Stimulated activated CD4-positive, alpha-beta T cell treated with anti-CD3 and anti-CD28 coated beads, Interleukin-1b, Interleukin-23, amount 100 ng/mL, for 24 hours (primary cell): ENCODE measurements around the gene FAM20B.

ENCODE experiments used
- DNase-seq, 4 experiments: peaks; one replicate each; pipeline ENCODE4 v3.0.0-alpha.2; 2020; ENCODE audit warnings: low read depth in 4 of 4, low spot score in 1 of 4

FAM20B gene

DNA sequence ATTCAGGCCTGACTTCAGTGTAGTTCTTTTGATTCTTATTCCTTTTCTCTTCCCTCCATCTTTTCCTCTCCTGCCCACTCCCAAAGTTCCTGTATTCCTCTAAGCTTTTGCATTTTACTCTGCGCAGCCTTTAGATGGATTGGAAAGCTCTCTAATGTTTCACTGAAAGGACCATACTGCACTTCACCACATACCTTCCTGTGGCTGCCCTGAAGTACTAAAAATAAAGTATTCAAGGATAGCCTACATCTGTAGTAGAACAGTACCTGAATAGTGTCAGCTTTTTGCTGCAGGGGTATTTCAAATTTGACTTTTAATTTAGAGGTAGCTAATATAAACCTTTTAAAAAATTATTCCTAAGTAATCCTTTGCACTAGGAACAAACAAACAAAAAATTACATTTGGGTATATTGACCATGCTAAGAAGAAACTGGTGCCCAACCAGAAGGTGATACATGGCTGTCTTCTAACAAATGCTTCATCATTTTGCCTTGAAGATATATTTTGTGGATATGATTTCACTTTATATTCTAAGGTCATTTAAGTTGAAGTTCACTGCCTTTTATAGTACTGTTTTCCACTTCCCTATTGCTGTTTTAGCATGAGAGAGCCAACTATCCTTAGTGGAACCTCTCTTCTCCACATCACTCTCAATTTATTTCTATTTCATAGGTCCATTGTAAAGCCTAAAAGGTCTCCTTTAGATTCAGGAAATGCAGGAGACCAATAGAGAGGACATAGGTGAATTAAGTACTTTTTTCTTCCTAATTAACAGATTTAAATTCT is 22.8 kb downstream of the FAM20B start:
- no peak for DNase-seq

DNA sequence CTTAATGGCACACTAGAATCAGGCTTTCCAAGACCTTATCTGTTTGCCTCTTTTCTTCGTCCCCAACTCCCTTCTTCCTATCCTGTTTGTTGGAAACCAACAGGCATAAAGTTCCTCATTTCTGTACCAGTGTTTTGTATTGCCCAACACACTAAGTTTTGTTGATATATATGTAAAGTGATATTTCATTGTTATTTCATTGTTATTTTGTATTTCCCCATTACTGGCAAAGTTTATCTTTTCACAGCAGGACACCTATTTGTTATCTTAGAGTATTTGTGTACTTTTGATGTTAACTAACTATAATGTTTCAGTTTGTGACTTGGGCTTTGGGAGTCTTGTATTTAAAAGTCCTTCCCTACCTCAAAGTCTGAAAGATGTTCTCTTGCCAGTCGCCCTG is 27.1 kb downstream of the FAM20B start:
- DNase-seq: no peak

DNA sequence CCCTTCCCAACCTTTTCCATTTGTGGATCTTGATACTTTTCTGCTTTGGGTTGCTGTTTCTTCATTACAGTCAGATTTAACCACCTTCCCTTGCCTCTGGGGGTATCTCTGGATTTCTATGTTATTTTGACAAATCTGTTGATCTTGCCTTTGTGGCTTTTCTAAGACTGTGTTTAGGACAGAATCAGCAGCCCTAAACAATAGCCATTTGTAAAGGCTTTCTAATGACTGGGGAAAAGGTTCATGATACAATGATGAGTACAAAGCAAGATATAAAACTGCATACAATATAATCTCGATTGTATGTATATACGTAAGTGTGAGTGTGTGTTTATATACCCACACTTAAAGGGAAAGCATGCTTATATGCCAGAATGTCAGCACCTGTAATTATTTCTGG is 27.8 kb downstream of the FAM20B start:
- no peak for DNase-seq

DNA sequence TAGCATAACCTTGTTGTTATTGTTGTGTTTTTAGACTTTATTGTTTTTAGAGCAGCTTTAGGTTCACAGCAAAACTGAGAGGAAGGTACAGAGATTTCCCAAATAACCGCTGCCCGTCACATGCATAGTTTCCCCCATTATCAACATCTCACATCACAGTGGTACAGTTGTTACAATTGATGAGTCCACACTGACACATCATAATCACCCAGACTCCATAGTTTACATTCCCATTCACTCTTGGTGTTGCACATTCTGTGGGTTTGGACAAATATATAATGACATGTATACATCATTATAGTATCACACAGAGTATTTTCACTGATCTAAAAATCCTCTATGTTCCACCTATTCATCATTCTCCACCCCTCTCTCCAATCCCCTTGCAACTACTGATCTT is 30.2 kb downstream of the FAM20B start:
- DNase-seq: no peak

DNA sequence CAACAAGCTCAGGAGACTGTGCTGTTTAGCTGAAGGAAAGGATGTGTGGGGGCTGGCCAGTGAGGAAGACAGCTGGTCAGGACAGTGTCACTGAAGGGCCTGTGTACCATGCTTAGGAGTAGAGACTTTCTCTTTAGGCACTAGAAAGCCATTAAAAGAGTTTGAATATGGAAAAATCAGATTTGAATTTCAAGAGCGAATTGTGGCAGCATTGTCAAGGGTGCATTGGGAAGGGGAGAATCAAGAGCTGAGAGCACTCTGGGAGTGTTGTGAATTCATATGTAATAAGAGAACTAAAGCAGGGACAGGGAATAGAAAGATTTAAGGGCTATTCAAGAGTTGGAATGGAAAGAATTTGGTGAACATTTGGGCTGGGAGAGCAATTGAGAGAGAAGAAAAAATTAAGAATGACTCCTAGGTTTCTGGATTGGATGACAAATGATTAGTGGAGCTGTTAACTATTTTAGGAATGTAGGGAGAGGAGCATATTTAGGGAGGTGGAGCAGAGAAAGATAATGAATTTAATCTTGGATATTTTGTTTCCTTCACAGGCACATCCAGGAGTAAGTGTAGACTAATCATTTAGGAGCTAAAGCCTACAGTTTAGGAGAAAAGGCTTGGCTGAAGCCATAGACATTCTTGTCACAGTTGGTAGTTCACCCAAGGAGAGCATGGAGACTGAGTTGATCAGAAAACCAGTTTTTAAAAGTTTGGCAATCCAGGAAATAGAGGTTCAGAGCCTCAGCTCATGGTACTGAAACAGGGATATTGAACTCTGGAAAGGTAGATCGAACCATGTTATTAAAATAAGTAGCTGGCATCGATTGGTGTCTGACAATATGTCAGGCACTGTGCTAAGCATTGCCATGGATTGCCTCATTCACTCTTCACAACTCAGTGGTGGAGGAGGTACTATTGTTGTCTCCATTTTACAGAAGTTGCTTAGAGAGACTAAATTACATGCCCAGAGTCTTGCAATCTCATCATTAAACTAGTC is 33.1 kb downstream of the FAM20B start:
- no peak for DNase-seq

DNA sequence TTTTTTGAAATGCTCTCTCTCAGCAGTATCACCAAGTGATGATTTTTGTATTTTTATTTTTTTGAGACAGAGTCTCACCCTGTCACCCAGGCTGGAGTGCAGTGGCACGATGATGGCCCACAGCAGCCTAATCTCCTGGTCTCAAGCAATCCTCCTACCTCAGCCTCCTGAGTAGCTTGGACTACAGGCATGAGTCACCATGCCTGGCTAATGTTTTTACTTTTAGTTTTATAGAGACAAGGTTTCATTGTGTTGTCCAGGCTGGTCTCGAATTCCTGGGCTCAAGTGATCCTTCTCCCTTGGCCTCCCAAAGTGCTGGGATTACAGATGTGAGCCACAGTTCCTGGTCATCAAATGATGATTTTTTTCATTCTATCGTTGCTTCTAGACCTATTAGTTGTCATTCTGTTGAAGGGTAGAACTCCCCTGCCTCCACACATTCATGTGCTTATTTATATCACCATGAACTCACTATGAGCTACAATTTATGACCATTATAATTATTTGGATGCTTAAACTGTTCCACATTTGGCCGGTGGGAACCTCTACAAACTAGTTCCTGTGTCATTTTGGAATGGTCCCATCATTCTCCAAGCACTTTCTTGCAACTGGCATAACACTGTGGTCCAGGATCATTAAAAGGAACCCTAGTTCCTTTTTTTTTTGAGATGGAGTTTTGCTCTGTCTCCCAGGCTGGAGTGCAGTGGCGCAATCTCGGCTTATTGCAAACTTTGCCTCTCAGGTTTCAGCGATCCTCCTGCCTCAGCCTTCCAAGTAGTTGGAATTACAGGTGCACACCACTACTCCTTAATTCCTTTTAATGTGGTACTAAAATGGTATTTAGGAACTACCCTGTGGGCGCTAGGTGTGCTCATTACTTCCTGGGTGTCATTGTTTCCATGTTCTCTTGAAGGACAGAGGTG is 35.9 kb downstream of the FAM20B start:
- no peak for DNase-seq

DNA sequence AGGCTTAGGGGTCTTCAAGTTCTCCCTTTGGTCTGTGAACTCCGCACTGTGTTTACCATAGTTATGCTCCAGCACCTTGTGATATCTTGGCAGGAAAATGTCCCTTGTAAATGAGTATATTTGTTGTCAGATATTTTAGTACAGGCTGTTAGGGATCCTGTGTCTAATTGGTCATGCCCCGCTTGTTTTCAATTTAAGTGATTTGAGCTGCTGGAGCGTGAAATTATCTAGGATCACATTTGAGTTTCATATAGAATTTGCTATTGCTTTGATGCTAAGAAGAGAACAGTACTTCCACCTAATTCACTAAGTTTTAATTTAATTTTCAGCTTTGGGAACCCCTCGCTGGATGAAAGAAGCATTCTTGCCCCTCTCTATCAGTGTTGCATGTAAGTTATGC is 40.8 kb downstream of the FAM20B start:
- DNase-seq: no peak

DNA sequence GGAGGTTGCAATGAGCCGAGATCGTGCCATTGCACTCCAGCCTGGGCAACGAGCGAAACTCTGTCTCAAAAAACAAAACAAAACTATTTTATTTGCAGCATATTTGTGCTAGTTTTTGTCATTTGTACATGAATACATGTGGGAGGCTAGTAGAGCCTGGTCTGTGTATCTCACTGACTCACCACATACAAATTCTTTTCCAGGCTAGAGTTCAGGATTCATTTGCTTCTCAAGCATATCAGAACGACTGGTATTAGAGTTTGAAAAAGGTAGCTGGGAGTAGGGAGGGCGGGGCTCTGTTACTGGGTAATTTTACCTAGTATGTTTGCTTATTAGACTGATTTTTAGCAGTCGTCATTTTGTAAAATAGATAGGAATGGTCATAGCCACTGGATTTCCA is 51.7 kb downstream of the FAM20B start:
- no peak for DNase-seq

DNA sequence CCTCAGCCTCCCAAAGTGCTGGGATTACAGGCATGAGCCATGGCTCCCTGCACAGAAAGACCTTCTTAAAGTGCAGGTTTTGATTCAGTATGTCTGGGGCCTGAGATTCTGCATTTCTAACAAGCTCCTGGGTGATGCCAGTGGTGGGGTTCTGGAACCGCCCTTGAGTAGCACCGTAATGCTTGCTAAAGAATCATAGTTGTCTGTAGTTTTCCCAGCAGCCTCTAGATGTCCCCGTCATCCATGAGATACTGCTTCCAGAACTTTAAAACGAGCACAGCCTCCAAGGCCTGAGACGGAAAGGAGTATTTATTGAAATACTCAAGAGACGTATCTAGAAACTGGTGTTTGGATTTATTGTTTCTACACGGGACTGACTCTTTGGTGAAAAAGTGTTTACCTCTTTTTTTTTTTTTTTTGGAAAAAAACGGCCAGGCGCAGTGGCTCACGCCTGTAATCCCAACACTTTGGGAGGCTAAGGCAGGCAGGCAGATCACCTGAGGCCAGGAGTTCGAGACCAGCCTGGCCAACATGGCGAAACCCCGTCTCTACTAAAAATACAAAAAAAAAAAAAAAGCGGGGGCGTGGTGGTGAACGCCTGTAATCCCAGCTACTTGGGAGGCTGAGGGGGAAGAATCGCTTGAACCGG is 53.5 kb downstream of the FAM20B start:
- peak in 2 of 4 experiments; percentile 9 to 16 for DNase-seq

DNA sequence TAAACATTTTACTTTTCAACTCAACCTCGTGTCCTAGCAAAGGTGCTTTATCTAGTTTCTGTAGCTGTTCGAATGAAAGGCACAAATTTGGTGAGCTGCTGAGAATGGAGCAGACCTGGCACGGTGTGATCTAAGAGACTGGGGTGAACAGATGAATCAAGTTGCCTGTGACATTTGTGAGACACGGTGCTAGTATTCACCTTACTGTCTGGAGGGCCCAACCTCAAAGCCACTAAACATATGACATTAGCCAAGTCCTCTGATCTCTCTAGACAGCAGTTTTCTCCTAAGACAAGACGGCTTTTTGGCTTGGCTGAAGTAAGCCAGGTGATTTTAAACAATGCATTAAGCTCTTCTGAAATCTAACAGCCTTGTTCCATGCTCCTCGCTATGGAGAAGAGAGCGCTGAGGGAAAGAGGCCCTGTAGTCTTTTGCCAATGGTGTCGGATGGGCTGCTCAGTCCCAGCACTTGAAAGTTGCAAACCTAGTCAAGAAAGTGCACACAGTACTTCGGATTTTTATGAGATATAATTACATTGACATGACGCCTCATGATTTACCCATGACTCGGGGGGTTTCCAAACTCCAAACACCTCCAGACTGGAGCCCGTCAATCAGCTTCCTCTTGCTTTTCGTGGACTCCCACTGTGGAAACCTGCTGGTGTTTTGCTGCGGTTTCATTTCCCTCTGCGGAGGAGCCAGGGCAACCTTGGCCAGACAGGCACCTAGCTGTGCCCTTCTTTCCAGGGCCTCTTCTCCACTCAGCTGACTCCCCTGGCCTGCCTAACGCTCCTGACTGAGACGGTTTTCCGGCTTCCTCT is 55.4 kb downstream of the FAM20B start:
- DNase-seq: peak in 1 of 4 experiments; percentile 1

DNA sequence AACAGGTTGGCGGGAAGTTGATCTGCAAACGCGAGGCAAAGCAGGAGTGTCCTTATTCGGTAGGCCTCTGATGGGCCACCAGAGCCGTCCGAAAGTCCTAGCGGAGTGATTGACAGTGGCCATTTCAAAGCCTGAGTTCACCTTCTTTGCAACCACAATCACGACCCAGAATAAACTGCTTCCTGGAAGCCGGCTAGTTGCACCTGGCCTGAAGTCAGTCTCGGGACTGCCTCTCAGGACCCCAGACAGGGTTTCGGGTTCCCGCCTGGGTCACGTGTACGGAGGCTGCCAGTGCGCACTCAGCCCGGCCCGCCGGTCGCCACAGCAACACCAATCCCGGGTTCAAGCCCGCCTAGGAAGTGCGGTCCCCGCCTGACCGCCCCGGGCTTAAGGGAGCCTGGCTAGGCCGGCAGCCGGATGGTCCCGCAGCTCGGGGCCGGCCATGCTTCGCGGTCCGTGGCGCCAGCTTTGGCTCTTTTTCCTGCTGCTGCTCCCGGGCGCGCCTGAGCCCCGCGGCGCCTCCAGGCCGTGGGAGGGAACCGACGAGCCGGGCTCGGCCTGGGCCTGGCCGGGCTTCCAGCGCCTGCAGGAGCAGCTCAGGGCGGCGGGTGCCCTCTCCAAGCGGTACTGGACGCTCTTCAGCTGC is 56.1 kb downstream of the FAM20B start, which contains the start of gene TOR3A:
Gene TOR3A (plus strand): TSS at position 384 of the 646 bp plus-strand sequence. CDS start 59 bp downstream, at position 443.
- DNase-seq: peak in 3 of 4 experiments; percentile 53 to 85 (median 73)

DNA sequence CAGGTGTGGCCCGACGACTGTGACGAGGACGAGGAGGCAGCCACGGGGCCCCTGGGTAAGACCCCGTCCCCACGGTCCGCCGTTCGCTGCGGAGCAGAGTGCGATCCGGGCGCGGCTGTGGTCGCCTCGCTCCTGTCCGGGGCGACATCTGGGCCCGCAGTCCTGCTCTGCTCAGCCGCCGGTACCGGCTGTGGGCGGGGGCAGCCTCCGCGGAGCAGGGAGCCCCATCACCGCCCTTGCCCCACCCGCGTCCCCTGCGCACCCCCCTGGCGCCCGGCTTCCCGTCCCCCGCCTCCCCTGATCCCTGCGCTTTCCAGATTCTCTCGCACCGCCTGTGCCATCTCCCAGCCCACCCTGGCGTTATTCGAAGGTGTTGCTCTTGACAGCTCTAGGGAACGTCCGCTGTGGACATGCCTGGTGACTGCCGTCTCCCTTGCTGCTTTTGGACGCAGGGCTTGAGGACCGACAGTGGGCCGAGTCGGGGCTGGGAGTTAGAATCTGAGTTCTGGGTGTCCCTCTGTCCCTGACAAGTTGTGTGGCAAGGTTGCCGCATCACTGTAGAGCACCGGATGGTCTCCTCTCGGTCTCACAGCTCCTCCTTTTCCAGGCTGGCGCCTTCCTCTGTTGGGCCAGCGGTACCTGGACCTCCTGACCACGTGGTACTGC is 56.8 kb downstream of the FAM20B start:
- peak in 1 of 4 experiments; percentile 21 for DNase-seq

DNA sequence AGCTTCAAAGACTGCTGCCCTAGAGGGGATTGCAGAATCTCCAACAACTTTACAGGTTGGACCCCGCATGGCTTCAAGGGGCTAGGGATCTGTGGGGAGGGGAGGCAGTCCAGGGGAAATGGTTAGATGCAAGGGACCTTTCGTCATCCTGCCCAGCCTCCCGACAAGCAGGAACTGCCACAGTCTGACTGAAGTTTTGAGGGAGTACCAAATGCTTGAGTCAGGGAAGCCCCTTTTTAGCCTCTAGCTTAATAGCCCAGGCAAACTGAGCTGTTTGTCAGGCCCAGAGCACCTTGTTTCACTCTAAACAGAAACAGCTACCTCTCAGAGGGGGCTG is 57.3 kb downstream of the FAM20B start:
- no peak for DNase-seq

DNA sequence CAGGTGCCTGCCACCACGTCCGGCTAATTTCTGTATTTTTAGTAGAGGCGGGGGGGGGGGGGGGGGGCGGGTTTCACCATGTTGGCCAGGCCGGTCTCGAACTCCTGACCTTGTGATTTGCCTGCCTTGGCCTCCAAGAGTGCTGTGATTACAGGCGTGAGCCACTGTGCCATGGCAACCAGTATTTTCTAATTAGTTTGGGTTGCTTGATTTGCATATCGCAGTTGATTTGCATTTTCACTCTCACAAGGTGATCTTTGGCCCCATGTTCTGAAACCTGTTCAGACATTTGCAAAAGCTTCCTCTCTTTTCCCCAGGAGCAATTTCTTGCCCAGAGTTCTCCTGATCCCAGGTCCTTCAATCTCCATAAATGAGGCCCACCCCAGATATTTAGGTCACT is 57.8 kb downstream of the FAM20B start:
- no peak for DNase-seq

DNA sequence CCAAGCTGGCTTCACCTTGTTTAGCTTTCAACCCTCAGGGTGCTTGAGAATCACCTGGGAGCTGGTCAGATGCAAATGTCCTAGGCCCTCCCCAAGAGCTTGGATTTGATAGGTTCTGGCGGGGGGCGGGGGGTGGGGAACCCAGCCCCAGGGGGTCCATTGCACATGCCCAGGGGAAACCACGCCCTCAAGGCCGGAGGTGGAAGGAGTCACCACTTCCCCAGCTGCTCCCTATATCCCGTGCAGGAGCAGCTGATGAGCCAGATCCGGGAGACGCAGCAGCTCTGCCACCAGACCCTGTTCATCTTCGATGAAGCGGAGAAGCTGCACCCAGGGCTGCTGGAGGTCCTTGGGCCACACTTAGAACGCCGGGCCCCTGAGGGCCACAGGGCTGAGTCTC is 62.0 kb downstream of the FAM20B start:
- DNase-seq: no peak

DNA sequence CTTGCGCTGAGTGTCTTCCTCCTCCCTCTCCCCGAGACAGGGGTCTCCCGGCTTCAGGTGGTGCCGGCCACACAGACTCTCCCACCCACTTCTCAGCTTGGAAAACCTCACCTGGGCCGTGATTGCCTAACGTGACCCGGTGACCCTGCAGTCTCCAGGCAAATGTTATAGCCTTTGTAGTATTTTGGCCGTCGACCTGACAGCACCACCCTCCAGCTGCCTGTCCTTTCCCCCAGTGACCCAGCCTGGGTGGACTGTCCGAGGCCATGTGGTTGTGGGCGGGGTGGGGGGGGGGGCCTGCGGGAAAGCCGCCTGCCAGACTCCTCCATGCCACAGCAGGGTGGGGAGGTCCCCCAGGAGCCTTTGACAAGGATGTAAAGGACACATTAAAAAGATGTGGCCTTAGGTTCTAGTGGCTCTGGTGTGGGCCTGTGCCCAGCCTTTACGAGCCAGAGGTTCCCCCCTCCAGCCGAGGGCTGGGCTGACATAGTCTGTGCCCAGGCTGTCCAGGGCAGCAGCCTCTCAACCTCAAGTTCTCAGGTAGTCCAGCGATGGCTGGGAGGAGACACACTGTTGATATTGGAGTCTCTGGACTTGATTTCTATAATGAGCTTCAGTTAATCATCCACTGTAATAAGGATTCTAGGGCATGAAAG is 64.3 kb downstream of the FAM20B start:
- no peak for DNase-seq

DNA sequence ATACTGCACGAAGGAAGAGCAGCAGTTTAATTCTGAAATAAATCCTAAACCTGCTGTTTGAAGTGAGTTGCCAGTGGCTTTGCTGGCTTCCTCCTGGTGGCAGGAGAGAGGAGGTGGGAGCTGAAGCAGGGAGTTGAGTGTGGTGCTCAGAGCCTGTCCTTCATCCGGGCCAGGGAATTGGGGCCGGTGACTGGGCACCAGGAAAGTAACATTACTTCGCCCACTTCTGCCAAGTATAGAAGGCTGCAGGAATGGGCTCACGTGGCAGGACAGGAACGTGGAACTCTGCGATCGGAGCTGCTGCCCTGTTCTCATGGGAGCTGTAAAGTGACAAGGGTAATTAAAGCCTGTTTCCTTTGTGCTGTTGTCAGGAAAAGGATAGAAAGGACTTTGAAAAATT is 64.8 kb downstream of the FAM20B start:
- no peak for DNase-seq

DNA sequence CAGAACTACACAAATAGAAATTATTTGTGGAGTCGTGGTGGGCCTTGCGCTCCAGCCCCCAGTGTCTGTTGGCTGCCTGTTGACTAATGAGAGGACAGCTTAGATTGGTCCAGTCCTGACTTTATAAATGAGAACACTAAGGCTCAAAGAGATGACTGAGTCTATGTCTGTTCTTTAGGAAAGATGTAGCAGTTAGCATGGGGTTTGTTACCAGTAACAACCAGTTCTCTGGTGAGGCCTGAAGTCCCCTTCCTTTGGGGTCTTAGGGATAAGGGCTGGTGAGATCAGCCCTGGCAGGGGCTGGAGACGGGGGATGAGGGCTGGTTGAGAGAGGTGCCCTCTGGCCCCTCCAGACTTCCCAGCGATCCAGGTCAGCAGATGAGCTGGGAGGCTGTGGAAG is 65.2 kb downstream of the FAM20B start:
- DNase-seq: no peak
